HG03060 (cell line): ENCODE measurements around the gene BTLA.
"Not testable (repeated sequence)": the region's sequence is repeated elsewhere in the genome, so short reads cannot be mapped to it uniquely, and the experiment has no call there.

Experiments used
- ATAC-seq: cut with Tn5 transposase; IDR thresholded peaks from one replicate; pipeline ENCODE4 v1.9.1; 2021; ENCODE audit warnings: low read depth, moderate number of reproducible peaks; ENCODE audit not compliant: unreplicated experiment

Gene BTLA

DNA sequence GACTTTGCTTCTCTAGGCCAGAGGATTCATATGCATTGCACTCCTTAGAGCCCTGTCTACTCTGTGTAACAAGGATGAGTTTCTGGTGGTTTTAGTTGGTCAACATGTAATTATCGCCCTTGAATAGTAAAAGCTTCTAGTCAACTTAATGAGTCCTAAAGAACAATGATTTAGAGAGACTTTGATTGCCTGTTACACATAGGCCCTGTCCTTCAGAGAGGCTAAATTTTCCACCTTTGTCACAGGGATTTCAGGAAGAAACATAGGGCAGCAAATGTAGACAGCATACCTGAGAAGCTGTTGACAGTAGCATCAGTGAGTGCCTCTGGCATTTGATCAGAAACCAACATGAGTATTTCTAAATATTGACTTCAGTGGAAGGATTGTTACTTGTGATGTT, 7.1 kb downstream of the BTLA start:
- no peak for ATAC-seq

DNA sequence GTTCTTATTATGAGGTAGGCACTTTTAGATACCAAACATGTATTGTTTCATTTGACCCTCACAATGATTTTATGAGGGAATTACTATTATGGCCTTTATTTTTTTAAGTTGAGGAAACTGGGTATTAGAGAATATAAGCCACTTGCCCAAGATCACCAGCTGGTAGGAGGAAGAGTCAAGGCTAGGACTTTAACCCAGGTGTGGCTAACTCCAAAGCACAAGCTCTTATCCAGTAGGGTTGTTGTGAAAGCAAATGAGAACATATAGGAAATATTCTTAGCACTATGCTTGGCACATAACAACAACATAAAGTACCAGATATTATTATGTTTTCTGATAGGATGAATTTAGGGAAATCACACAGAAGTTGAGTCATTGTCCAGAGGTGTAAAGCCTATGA, 7.9 kb downstream of the BTLA start:
- no peak for ATAC-seq

DNA sequence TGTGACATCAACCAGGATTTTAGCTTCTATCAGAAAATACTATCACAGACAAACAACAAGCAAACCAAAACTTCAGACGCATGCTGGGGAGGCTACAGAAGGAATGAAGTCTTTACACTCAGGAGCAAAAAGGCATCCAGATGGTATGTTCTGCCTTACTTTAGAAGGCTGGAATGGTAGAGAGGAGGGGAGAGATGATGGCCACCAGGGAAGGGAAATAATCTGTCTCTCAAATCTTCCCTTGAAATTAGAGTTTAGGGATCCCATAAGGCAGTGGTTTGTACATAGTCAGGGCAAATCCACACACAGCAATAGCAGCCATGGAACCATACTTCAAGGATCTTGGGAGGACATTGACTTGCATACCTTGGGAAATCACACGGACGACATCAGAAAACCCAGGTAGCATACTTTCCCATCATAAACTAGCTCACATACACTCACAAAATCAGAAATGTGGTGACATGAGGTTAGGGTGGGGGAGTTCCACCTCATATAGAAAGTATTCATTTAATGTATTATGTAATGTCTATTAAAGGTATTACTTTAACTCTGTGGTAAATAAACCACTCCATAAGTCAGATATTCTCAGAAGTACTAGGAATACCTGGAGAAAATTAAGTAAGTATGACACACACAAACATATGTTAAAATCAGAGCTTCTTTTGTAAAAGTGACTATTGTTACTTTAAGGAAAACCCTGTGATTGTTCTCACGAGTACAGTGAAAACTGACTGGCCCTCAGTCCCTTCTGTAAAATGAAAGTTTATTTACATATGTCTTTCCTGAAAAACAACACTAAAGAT, 9.4 kb downstream of the BTLA start:
- ATAC-seq = peak; percentile 47

DNA sequence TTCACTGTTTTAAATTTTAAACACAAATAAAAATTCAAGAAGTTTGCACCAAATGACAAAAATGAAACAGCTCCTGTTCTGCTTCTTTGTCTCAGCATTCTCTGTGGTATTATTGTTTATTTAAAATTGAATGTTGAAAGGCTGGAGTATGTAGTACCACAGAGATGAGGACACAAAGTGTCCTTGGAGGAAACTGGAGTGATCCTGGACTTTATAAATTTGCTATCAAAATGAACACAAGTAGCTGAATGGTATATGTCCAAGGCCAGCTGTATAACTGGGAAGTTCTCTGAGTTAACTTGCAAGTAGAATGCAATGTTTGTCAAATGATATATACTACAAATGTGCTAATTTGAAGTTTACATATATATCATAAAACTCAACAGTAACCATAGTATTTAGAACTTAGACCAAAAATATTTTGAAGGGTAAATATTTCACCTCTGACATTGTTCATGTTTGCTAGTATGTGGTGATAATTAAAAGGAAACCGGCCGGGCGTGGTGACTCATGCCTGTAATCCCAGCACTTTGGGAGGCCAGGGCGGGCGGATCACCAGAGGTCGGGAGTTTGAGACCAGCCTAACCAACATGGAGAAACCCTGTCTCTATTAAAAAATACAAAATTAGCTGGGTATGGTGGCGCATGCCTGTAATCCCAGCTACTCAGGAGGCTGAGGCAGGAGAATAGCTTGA, 12.3 kb downstream of the BTLA start:
- ATAC-seq = no peak

DNA sequence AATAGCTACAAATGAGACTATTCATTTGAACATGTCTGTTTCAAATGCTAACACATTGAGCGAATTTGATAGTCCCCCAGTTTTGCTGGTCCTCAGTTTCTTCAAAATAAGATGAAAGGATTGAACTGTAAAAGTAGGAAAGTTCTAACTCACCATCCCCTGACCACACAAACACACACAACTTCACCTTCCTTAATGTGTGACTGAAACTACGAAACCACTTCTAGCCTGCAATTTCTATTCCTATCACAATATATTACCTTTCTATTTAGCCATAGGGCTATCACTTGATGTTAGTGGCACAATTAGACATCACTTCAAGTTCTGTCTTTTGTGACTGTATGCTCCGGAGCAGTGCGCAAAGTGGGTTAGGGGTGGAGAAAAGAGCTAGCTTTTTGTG, 14.9 kb downstream of the BTLA start:
- no peak for ATAC-seq

DNA sequence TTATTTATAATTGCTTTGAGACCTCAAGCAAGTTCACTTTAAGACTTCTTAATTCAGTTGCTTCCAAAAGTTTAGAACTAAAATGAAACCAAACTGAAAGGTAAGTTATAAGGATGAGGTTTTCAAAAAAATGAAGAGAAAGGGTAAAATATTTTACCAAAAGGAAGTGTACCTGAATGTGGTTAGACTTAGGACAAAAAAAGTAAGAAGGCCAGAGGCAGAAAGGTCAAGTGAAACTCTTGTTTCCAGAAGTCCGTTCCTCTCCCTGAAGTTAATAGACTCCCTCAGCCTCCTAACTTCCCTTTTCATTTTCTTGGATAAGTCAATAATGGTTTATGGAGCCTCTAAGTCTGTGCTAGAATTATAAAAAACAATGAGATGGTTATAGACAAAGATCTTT, 16.6 kb downstream of the BTLA start:
- ATAC-seq = no peak

DNA sequence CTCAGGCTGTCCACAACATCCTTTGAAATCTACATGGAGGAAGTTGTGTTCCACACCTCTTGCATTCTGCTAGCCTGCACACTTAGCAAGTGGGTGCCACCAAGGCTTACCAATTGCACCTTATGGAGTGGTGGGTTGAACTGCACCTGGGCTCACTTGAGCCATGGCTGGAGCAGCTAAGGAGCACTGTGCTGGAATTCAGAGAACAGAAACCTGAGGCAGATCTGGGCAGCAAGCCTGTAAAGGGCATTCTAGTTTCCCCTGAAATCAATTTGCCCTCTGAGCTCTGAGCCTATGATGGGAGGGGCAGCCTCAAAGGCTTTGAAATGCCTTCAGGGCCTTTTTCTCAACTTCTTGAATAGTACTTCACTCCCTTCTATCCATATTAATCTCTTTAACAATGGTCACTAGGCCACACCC, 18.0 kb downstream of the BTLA start:
- ATAC-seq = no peak

DNA sequence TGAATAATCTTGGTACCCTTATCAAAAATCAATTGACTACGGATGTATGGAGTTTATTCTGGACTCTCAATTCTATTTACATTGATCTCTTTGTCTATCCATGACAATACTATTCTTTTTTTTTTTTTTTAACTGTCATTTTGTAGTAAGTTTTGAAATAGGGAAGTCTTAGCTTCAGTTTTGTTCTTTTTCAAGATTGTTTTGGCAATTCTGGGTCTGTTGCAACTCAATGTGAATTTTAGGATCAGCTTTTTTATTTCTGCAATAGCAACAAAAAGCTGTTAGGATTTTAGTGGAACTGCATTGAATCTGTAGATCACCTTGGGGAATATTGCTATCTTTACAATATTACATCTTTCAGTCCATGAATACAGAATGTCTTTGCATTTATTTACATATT, 21.4 kb downstream of the BTLA start:
- no peak for ATAC-seq

DNA sequence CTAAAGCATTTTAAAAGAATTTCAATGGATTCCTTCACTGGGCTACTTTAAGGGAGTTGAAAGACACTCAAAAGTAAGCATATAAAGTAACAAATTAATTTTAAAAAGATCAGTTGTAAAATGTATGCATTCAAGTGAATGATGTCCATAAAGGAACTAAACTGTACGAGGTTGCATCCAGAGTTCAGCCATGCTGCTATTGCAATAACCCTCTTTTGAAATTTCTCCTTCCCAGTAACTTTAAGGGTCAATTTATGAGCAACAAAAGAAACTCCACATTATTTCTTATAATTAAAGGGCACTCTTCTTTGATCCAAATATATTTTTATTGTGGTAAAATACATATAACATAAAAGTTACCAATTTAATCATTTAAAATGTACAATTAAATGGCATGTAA, 22.9 kb downstream of the BTLA start:
- ATAC-seq = no peak

DNA sequence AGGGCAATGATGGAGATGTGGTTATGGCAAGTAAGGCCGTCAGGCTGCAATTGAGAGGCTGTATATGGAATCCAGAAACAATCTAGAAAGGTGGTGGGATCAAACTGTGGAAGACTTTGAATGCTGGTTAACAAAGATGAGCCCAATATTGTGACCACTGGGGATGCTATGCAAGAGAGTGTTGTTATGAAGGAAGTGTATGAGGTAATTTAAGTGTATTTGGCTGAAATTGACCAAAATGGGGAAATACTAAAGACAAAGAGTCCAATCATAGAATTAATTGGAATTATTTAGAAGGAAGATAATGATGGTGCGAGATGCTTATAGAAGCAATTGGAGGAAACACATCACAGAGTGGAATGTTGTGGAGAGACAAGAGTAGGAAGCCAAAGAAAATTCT, 24.5 kb downstream of the BTLA start:
- no peak for ATAC-seq

DNA sequence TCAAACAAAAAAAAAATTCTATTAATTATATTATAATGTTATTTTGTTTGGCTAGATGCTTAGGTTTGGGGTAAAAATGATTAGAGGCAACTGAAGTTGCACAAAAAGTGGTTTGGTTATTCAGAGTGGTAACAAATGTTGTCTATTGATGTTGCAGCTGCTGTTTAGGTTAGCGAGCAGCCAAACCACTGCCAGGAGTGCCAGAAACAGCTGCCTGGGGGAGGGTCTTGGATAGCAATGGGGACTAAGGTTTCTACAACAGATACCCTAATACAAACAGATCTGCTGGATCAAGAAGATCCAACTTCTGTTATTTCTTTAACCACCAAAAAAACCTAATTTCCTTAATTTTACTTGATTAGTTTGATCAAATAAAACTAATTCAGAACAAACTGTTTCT, 26.6 kb downstream of the BTLA start:
- no peak for ATAC-seq

DNA sequence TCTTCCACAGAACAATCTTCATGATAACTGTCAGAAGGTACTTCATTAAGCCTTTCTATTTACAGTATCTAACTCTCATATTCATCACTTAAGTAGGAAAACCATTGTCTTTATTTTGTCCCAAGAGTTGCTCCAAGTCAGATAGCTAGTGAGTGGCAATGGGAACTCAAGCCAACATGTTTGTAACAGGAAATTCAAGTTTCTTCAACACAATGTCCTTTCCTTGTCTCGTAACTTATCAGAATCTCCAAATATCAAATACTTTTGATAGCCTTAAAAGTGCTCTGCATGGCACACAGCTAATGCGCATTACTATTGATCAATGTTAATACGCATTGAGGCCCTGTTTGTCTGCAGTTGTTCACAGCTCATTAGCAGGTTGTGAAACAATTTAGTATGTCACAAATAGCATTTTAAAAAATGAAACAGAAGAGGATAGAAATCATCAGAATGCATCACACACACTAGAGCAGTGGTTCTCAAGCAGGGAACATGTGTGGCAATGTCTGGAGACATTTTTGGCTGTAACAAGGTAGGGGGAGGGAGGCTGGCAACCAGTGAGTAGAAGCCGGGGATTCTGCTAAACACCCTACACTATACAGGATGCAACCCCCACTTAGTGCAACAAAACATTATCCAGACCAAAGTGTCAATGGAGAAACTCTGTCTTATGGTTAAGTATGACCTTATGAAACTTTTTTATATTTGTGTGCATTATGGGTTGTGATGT, 27.5 kb downstream of the BTLA start:
- no peak for ATAC-seq

DNA sequence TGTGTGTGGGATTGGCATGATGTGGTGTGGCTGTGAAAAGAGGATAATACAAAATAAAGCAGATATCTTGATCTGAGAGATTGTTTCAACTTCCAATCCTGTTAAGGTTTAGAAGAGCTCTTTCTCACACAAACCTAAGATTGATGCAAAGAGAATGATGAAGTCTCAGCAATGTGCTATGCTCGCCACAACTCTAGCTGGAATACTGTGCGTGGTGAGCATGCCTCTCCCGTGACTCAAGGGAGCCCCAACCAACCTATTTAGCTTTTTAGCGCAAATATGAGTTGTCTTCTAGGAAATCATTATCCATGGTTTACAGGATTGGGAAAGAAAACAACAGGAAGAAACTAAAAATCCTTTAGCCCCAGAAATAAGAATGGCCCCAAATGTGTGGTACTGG, 28.5 kb downstream of the BTLA start:
- ATAC-seq = no peak

DNA sequence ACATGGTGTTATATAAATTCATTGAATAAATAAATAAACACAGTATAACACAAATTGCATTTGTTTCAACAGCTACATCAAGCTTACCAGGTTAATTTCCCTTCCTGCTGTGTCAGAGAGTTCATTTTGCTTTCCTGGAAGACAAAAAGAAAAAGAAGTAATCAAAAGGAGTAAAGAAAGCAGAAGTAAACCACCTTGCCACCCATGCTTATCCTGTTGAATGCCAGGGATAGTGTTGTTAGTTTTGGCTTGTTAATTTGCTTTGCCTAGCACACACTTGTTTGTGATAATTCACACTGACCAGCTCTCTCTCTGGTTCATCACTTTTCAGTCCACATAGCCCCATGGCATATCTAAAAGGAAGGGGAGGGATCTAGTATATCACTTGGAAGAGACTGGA, 29.6 kb downstream of the BTLA start:
- no peak for ATAC-seq

DNA sequence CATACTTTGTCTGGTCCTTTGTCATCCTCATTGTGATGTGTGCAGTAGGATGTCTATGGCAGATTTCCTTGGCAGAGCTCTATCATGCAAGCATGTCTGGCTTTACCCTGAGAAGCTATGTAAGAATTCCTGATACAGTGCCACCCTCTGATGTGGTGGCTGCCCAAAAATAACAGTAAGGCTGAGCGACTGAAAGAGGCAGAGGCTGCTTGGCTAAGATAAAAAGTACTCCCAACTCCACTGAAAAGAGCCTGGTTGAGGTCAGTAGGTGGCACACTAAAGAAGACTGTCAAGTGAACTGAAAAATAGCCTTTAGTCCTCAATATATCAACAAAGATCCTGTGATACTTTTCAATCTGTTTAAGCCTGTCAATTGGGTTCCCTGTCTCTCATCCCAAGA, 31.7 kb downstream of the BTLA start:
- no peak for ATAC-seq

DNA sequence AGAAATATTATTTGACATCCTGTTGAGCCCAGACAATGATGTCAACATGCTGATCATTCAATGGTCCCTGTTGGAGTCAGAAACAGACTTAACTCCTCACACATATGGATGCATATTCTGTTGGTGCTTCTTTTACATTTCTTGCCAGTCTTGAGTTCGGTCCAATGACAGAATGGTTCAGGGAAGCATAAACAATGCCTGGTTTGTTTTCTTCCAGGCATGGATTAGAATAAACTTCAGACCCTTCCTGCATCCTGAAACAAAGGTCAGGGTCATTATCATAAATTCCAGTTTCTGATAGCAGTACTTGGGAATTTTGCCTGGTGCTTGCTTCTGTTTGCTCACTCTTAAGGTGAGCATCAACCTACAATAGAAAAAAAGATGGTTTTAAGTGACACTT, 33.3 kb downstream of the BTLA start:
- ATAC-seq = no peak

DNA sequence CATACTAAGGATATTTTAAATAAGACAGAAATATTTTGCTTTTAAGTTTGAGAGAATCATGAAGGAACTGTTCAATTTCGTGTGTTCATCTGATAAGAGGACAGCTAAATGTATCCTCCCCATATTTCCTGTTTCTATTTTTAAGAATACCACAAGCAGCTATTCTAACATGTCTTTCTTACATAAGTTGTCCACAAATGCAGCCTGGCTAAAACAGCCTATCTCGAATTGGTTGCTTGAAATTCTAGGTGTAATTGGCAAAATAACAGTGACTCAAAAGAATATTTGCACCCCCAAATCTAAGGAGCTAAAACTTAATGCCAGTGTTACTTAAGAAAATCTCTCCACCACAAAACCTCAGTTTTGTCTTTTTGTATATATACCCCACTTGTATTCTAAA, 35.0 kb downstream of the BTLA start:
- ATAC-seq = no peak

DNA sequence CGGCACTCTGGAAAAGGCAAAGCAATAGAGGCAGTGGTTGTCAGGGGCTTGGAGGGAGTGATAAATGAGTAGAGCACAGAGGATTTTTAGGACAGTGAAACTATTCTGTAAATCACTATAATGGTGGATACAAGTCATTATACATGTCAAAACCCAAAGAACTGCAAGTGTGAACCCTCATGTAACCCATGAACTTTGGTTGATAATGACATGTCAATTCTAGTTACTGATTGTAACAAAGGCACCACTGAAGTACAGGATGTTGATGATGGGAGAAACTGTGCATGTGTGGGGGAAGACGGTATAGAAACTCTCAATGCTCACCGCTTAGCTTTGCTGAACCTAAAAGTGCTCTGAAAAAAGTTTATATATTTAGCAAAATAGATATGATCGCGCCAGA, 36.0 kb downstream of the BTLA start:
- ATAC-seq = no peak

DNA sequence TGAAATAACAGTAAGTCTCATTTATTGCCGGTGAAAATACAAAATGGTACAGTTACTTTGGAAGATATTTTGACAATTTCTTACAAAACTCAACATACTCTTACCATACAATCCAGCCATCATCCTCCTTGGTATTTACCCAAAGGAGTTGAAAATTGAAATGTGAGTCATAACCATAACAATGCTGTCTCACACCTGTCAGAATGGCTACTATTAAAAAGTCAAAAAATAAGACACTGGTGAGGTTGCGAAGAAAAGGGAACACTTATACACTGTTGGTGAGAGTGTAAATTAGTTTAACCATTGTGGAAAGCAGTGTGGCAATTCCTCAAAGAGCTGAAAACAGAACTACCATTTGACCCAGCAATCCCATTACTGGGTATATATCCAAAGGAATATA, 37.5 kb downstream of the BTLA start:
- not testable (repeated sequence) for ATAC-seq

DNA sequence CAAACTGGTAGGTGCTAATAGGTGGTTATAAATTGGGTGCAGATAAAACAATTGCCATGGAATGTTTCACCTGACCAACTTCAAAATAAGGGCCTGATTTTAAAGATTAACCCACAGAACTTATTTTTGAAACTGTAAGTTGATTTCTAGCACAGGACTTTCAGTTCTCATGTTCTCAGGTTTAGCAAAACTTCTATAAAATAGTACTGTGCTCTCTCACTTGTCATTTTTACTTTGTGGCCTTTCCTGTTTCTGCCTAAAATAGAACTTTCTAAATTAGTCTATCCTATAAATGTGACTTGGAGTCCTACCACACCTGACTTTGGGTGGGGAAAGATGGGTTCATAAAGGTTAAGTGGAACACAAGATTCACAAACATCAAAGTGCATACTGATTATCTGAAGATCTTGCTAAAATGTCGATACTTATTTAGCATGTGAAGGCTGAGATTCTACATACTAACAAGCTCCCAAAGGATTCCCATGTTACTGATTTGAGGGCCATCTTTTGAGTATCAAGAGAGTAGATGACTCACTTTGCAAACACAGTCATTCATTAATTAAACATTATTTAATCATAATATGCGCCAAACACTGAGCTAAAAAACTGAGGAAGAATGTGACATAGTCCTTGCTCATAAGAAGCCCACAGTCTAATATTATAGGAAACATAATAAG, 38.6 kb downstream of the BTLA start:
- ATAC-seq = peak; percentile 36

DNA sequence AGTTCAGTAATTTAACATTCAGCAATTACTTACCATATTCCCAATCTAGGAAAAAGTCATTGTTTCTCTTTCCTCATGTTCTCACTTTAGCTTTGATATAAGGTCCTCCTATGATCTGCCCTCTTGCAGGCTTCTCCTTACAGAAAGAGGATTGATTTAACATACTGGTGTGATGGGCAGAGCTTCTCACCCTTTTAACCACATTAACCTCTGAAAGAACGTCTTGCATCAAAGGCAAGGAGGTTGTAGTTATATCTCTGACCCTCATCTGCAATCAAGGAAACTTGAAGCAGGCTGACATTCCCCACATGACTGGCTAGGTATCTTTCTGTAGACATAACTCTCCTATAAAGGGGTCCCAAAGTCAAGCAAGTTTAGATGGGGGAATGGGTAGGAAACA, 39.5 kb downstream of the BTLA start:
- no peak for ATAC-seq
